HCT116 (cell line): ENCODE results near the gene PTGES2.

Experiments used
- ATF3 ChIP-seq: IDR thresholded peaks from 2 replicates; pipeline ENCODE4 v1.6.1; 2012
- CTCF ChIP-seq, 3 experiments: fragments of 200-600 bp in 1 of 3; sonication (generic) in 1 of 3; IDR thresholded peaks in 2 of 3; conservative IDR thresholded peaks in 1 of 3; 2 replicates each; pipeline ENCODE4 v1.5.1; 2012 to 2017; ENCODE audit warnings: low read depth in 2 of 3, low read length in 2 of 3, antibody characterized with exemption in 1 of 3, borderline replicate concordance in 1 of 3, control low read depth in 1 of 3, mild to moderate bottlenecking in 1 of 3, mixed read lengths in 1 of 3, mixed run types in 1 of 3, moderate library complexity in 1 of 3; ENCODE audit not compliant: insufficient read depth in 1 of 3
- EZH2 ChIP-seq: fragments of 200-600 bp; sonication (generic); IDR thresholded peaks from 2 replicates; pipeline ENCODE4 v1.6.1; 2017; ENCODE audit warnings: antibody characterized with exemption, mixed run types
- EZH2phosphoT487 ChIP-seq: fragments of 200-600 bp; IDR thresholded peaks from 2 replicates; pipeline ENCODE4 v1.6.1; 2018; ENCODE audit warnings: antibody characterized with exemption, borderline replicate concordance
- JUND ChIP-seq: IDR thresholded peaks from 2 replicates; pipeline ENCODE4 v1.6.1; 2012
- MAX ChIP-seq: IDR thresholded peaks from 2 replicates; pipeline ENCODE4 v1.6.1; 2012
- POLR2A ChIP-seq: IDR thresholded peaks from 2 replicates; pipeline ENCODE4 v1.7.0; 2011; ENCODE audit warnings: borderline replicate concordance; ENCODE audit not compliant: insufficient read depth, insufficient read length; ENCODE audit errors: extremely low read depth
- POLR2AphosphoS5 ChIP-seq: IDR thresholded peaks from 2 replicates; pipeline ENCODE4 v1.6.1; 2011; ENCODE audit warnings: mild to moderate bottlenecking, low read depth, low read length, moderate library complexity
- RAD21 ChIP-seq: IDR thresholded peaks from 2 replicates; pipeline ENCODE4 v1.6.1; 2012; ENCODE audit warnings: low read depth, mild to moderate bottlenecking
- REST ChIP-seq: IDR thresholded peaks from 2 replicates; pipeline ENCODE4 v1.6.1; 2012; ENCODE audit warnings: low read depth
- SP1 ChIP-seq: IDR thresholded peaks from 2 replicates; pipeline ENCODE4 v1.6.1; 2012; ENCODE audit warnings: low read depth
- YY1 ChIP-seq: IDR thresholded peaks from 2 replicates; pipeline ENCODE4 v1.6.1; 2011; ENCODE audit warnings: low read length, low read depth, moderate library complexity, mild to moderate bottlenecking; ENCODE audit not compliant: insufficient replicate concordance; ENCODE audit errors: extremely low read depth
- ZNF274 ChIP-seq: fragments of 200-500 bp; sonication (Bioruptor generic); IDR thresholded peaks from 2 replicates; pipeline ENCODE4 v1.6.1; 2014; ENCODE audit warnings: mild to moderate bottlenecking, low read depth, low read length, inconsistent platforms

- TF ChIP-seq POLR2A, result no peak
- TF ChIP-seq EZH2, result no peak
- no peak for TF ChIP-seq RAD21
- no peak for TF ChIP-seq CTCF (IDR thresholded peaks at IDR 0.05 in 2 of 3, conservative IDR thresholded peaks at IDR 0.05 in 1 of 3; ENCODE audit: borderline replicate concordance in 1 of 3, insufficient read depth in 1 of 3, low read depth in 2 of 3, low read length in 2 of 3)
- TF ChIP-seq SP1, result no peak
- TF ChIP-seq POLR2AphosphoS5, result no peak
- no peak for TF ChIP-seq JUND
- TF ChIP-seq REST, result no peak
- TF ChIP-seq YY1, result no peak
- no peak for TF ChIP-seq MAX
- TF ChIP-seq ATF3, result no peak
- TF ChIP-seq ZNF274, result no peak
- TF ChIP-seq EZH2phosphoT487, result no peak
These were observed 30.7 kb downstream of the PTGES2 start for GRCh38 chr9:128096616-128097536.
